OCI-LY7 (cell line): ENCODE results near the gene CATSPER3. TPM values are rescaled to one million over a fixed set of nuclear protein-coding genes. Genes with fewer than 3 reads are reported as not detected.

Experiments
- BruUV-seq: library from RNA; stranded (reverse); fragments of 400-500 nt; replicated peaks from 2 replicates; lab custom pipeline; 2021; lab: Mats Ljungman, UMichigan
- CTCF ChIA-PET: fragments of 300-600 bp; sonication (Branson Sonifier 250); formaldehyde crosslinking; loops from one replicate; lab custom pipeline; 2022; ENCODE audit warnings: antibody characterized with exemption; ENCODE audit not compliant: unreplicated experiment; lab: Charles Lee
- POLR2A ChIA-PET: fragments of 300-600 bp; sonication (Branson Sonifier 250); formaldehyde crosslinking; loops from one replicate; lab custom pipeline; 2022; ENCODE audit warnings: antibody characterized with exemption; lab: Charles Lee
- DNase-seq: peaks from one replicate; pipeline ENCODE4 v3.0.0-alpha.2; 2015; ENCODE audit warnings: low spot score
- H2AFZ ChIP-seq: fragments of 200-600 bp; sonication (generic), shearing (Covaris generic); 2 replicates; pipeline ENCODE4 v1.6.1; 2014; ENCODE audit warnings: mild to moderate bottlenecking, antibody characterized with exemption, low read length, moderate library complexity
- H3K27ac ChIP-seq: fragments of 200-600 bp; sonication (generic); 2 replicates; pipeline ENCODE4 v1.5.1; 2014; ENCODE audit warnings: mixed run types, low read depth, mild to moderate bottlenecking, moderate library complexity, low read length, inconsistent platforms; ENCODE audit not compliant: poor library complexity, severe bottlenecking
- H3K36me3 ChIP-seq: fragments of 200-600 bp; sonication (generic); 2 replicates; pipeline ENCODE4 v1.6.1; 2014; ENCODE audit warnings: mild to moderate bottlenecking, antibody characterized with exemption, low read length, moderate library complexity, mixed read lengths; ENCODE audit not compliant: insufficient read depth
- H3K4me1 ChIP-seq: fragments of 200-600 bp; sonication (generic); 2 replicates; pipeline ENCODE4 v1.5.1; 2014; ENCODE audit warnings: mild to moderate bottlenecking, low read length; ENCODE audit not compliant: insufficient read depth, poor library complexity, severe bottlenecking
- H3K4me2 ChIP-seq: fragments of 200-600 bp; sonication (generic); 2 replicates; pipeline ENCODE4 v1.6.1; 2014; ENCODE audit warnings: mild to moderate bottlenecking, low read length
- H3K4me3 ChIP-seq: fragments of 200-600 bp; sonication (generic); 2 replicates; pipeline ENCODE4 v1.5.1; 2014; ENCODE audit warnings: mild to moderate bottlenecking, low read depth, low read length; ENCODE audit not compliant: poor library complexity, severe bottlenecking
- H3K79me2 ChIP-seq: fragments of 200-600 bp; sonication (generic); 2 replicates; pipeline ENCODE4 v1.6.1; 2016; ENCODE audit warnings: low read depth, mild to moderate bottlenecking, low read length, moderate library complexity, mixed read lengths; ENCODE audit not compliant: insufficient read depth
- H3K9me2 ChIP-seq: fragments of 200-600 bp; sonication (generic); 2 replicates; pipeline ENCODE4 v1.6.1; 2016; ENCODE audit warnings: mild to moderate bottlenecking, low read length, mixed read lengths; ENCODE audit not compliant: insufficient read depth
- H3K9me3 ChIP-seq: fragments of 200-600 bp; sonication (generic); 2 replicates; pipeline ENCODE4 v1.6.1; 2014; ENCODE audit warnings: mild to moderate bottlenecking, mixed run types, low read length, mixed read lengths
- H4K20me1 ChIP-seq: fragments of 200-600 bp; sonication (generic); 2 replicates; pipeline ENCODE4 v1.6.1; 2014; ENCODE audit warnings: mild to moderate bottlenecking, antibody characterized with exemption, low read length, moderate library complexity, mixed read lengths; ENCODE audit not compliant: insufficient read depth
- EZH2phosphoT487 ChIP-seq: fragments of 200-600 bp; sonication (generic); IDR thresholded peaks from 2 replicates; pipeline ENCODE4 v1.6.1; 2018; ENCODE audit warnings: low read depth, borderline replicate concordance, mild to moderate bottlenecking, mixed run types, antibody characterized with exemption, low read length, moderate library complexity, mixed read lengths
- intact Hi-C: fragments of 100-400 bp; cut with micrococcal nuclease; formaldehyde crosslinking; loops from one replicate; pipeline ENCODE4 v1.10.0; 2022; ENCODE audit not compliant: unreplicated experiment
- total RNA-seq, 2 experiments: library from RNA; depleted of rRNA in 1 of 2; stranded (reverse); fragments of >200 nt in 1 of 2; shearing (Covaris generic) in 1 of 2; gene quantifications; 2 replicates each; pipeline ENCODE4 v1.2.3, GENCODE V29; 2014 to 2022
- TF ChIP-seq, protein P1 (sequence below): fragments of 200-600 bp; sonication (generic); conservative IDR thresholded peaks from 2 replicates; pipeline ENCODE4 v1.5.1; 2014; ENCODE audit warnings: mild to moderate bottlenecking, antibody characterized with exemption, low read length, moderate library complexity, mixed read lengths

The CATSPER3 gene
- total RNA-seq, 2 experiments from 2014 or later, result 0.61 TPM; not detected in 1

GRCh38 chr5:134939500-134939899 is 28.2 kb upstream of the CATSPER3 start:
- no peak for DNase-seq
- Histone ChIP-seq H3K4me3 (no peak overlapping the region), H3K36me3 (peaks cover 20% of the 10 kb centered on the region; the same call in 1 of the 2 replicates), H2AFZ (no peak overlapping the region), H3K4me1 (no peaks in the 10 kb centered on the region), H3K9me2 (no peaks in the 10 kb centered on the region), H3K79me2 (no peaks in the 10 kb centered on the region), H4K20me1 (no peaks in the 10 kb centered on the region), H3K9me3 (no peaks in the 10 kb centered on the region), H3K4me2 (no peak overlapping the region), H3K27ac (no peak overlapping the region)
- intact Hi-C loops, result no loop called here
- CTCF ChIA-PET, result no interaction called here
- no peak for TF ChIP-seq EZH2phosphoT487
- TF ChIP-seq, protein P1, sequence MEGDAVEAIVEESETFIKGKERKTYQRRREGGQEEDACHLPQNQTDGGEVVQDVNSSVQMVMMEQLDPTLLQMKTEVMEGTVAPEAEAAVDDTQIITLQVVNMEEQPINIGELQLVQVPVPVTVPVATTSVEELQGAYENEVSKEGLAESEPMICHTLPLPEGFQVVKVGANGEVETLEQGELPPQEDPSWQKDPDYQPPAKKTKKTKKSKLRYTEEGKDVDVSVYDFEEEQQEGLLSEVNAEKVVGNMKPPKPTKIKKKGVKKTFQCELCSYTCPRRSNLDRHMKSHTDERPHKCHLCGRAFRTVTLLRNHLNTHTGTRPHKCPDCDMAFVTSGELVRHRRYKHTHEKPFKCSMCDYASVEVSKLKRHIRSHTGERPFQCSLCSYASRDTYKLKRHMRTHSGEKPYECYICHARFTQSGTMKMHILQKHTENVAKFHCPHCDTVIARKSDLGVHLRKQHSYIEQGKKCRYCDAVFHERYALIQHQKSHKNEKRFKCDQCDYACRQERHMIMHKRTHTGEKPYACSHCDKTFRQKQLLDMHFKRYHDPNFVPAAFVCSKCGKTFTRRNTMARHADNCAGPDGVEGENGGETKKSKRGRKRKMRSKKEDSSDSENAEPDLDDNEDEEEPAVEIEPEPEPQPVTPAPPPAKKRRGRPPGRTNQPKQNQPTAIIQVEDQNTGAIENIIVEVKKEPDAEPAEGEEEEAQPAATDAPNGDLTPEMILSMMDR, result no peak
- BruUV-seq, result no TSS peak
- POLR2A ChIA-PET, result no interaction called here

DNA sequence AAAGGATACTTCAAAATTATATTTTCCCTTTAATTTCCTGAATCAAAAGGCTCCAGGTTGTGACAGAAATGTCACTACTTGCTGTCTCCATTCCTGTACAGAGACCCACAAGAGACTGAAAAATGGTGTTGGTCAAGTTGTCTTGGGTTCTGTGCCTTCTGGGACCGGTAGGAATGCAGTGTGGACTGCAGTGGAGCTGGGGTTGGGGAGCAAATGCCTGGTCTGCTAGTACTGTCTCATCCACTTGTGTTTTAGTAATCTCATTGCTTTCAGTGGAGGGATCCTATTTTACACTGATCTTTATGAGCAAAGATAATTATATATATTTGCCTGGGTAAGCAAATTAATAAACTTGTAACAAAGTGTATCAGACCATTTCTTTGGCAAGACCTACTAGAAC is 24.2 kb upstream of the CATSPER3 start:
- ChIA-PET POLR2A (interaction anchor here (1.1 kb wide), 1 partner anchor 10 kb away, joined by 3 read pairs; no protein-coding TSS in a partner anchor), CTCF (no interaction called here)
- no peaks in the 10 kb centered on the region for H4K20me1 ChIP-seq
- TF ChIP-seq, protein P1, result no peak
- TF ChIP-seq EZH2phosphoT487, result no peak
- no peak overlapping the region for H3K4me2 ChIP-seq
- no peaks in the 10 kb centered on the region for H3K9me2 ChIP-seq
- H3K9me3 ChIP-seq, result no peaks in the 10 kb centered on the region
- BruUV-seq, result no TSS peak
- no peaks in the 10 kb centered on the region for H3K4me1 ChIP-seq
- H3K36me3 ChIP-seq, result peaks cover 4% of the 10 kb centered on the region; the same call in 1 of the 2 replicates
- H3K27ac ChIP-seq, result no peak overlapping the region
- intact Hi-C loops, result no loop called here
- no peaks in the 10 kb centered on the region for H3K79me2 ChIP-seq
- DNase-seq, result no peak
- no peak overlapping the region for H2AFZ ChIP-seq
- H3K4me3 ChIP-seq, result no peak overlapping the region

GRCh38 chr5:134944630-134945029 is 23.1 kb upstream of the CATSPER3 start:
- Histone ChIP-seq H2AFZ (no peak overlapping the region), H3K4me1 (no peaks in the 10 kb centered on the region), H3K36me3 (peaks cover 4% of the 10 kb centered on the region; the same call in 1 of the 2 replicates), H3K9me3 (no peaks in the 10 kb centered on the region), H3K4me2 (no peak overlapping the region), H3K4me3 (no peak overlapping the region), H4K20me1 (no peaks in the 10 kb centered on the region), H3K9me2 (no peaks in the 10 kb centered on the region), H3K79me2 (no peaks in the 10 kb centered on the region), H3K27ac (no peak overlapping the region)
- ChIA-PET CTCF (no interaction called here), POLR2A (interaction anchor here (1.1 kb wide), 1 partner anchor 9 kb away, joined by 3 read pairs; no protein-coding TSS in a partner anchor)
- no peak for TF ChIP-seq EZH2phosphoT487
- TF ChIP-seq, protein P1, result no peak
- no TSS peak for BruUV-seq
- intact Hi-C loops, result no loop called here
- DNase-seq, result no peak
